ENCODE results near the gene IL1B. TPM values are rescaled to one million over a fixed set of nuclear protein-coding genes. Genes with fewer than 3 reads are reported as not detected.

The IL1B gene
- total RNA-seq, 1 experiment from 2014 or later = not detected

- DNase-seq (ENCODE audit: low read depth, low spot score) (no peak), ATAC-seq (no peak)
- TF ChIP-seq REST (IDR thresholded peaks at IDR 0.05; ENCODE audit: insufficient read depth in 1 of 2, low read depth in 2 of 2, low read length in 1 of 2) (no peak), TCF7L2 (IDR thresholded peaks at IDR 0.05; ENCODE audit: low read depth, low read length) (no peak), CTCF (IDR thresholded peaks at IDR 0.05) (no peak), SIN3A (IDR thresholded peaks at IDR 0.05; ENCODE audit: borderline replicate concordance, insufficient read depth, low read depth, low read length) (no peak), POLR2AphosphoS5 (IDR thresholded peaks at IDR 0.05; ENCODE audit: low read depth, low read length) (no peak)
- no peaks in the 10 kb centered on the region for H3K27me3 ChIP-seq (ENCODE audit: control insufficient read depth, insufficient read depth, low read length)
- POLR2A ChIA-PET = no interaction called here
- no peaks in the 10 kb centered on the region for H3K36me3 ChIP-seq (ENCODE audit: control insufficient read depth, insufficient read depth, low read length)
- no peak overlapping the region for H3K4me3 ChIP-seq (ENCODE audit: low read depth in 2 of 2, low read length in 2 of 2)
- H3K9me3 ChIP-seq (ENCODE audit: control insufficient read depth, insufficient read depth, low read depth, low read length) = peaks cover 6% of the 10 kb centered on the region; the same call in 1 of the 2 replicates
- in situ Hi-C loops (cut with HindIII; ENCODE audit: low pct_unique_long_range_greater_than_20kb, low sequenced_read_pairs) (no loop called here), intact Hi-C loops (cut with micrococcal nuclease; ENCODE audit: unreplicated experiment) (no loop called here)
- H3K27ac ChIP-seq (ENCODE audit: low read length) = no peak overlapping the region
- no peaks in the 10 kb centered on the region for H3K4me1 ChIP-seq (ENCODE audit: control insufficient read depth, insufficient read depth, low read length)
- BruUV-seq (replicated peaks) = no TSS peak
- CTCF ChIA-PET = no interaction called here
These were observed 25.2 kb downstream of the IL1B start for GRCh38 chr2:112811276-112811831.

- no peak overlapping the region for H3K27ac ChIP-seq (ENCODE audit: low read length)
- DNase-seq (ENCODE audit: low read depth, low spot score) = no peak
- TF ChIP-seq CTCF (IDR thresholded peaks at IDR 0.05) = no peak
- TF ChIP-seq TCF7L2 (IDR thresholded peaks at IDR 0.05; ENCODE audit: low read depth, low read length) = no peak
- TF ChIP-seq POLR2AphosphoS5 (IDR thresholded peaks at IDR 0.05; ENCODE audit: low read depth, low read length) = no peak
- TF ChIP-seq REST (IDR thresholded peaks at IDR 0.05; ENCODE audit: insufficient read depth in 1 of 2, low read depth in 2 of 2, low read length in 1 of 2) = no peak
- in situ Hi-C loops (cut with HindIII; ENCODE audit: low pct_unique_long_range_greater_than_20kb, low sequenced_read_pairs) = no loop called here
- no peaks in the 10 kb centered on the region for H3K36me3 ChIP-seq (ENCODE audit: control insufficient read depth, insufficient read depth, low read length)
- ChIA-PET CTCF (no interaction called here), POLR2A (interaction anchor here (0.7 kb wide), 1 partner anchor 14 kb away, joined by 5 read pairs; no protein-coding TSS in a partner anchor)
- H3K9me3 ChIP-seq (ENCODE audit: control insufficient read depth, insufficient read depth, low read depth, low read length) = peaks cover 6% of the 10 kb centered on the region; the same call in 1 of the 2 replicates
- H3K4me3 ChIP-seq (ENCODE audit: low read depth in 2 of 2, low read length in 2 of 2) = no peak overlapping the region
- no TSS peak for BruUV-seq (replicated peaks)
- intact Hi-C loops (cut with micrococcal nuclease; ENCODE audit: unreplicated experiment) = no loop called here
- no peaks in the 10 kb centered on the region for H3K27me3 ChIP-seq (ENCODE audit: control insufficient read depth, insufficient read depth, low read length)
- H3K4me1 ChIP-seq (ENCODE audit: control insufficient read depth, insufficient read depth, low read length) = no peaks in the 10 kb centered on the region
- no peak for ATAC-seq
These were observed 27.5 kb downstream of the IL1B start for GRCh38 chr2:112809112-112809511.
